ENCODE measurements around the gene SLC16A11. TPM values are rescaled to one million over a fixed set of nuclear protein-coding genes. Genes with fewer than 3 reads are reported as not detected.

SLC16A11 gene
- total and polyA plus RNA-seq, 9 of the 15 experiments (the other 6 are each of a cell fraction or from before 2014, with no cell fraction given), result not detected

DNA sequence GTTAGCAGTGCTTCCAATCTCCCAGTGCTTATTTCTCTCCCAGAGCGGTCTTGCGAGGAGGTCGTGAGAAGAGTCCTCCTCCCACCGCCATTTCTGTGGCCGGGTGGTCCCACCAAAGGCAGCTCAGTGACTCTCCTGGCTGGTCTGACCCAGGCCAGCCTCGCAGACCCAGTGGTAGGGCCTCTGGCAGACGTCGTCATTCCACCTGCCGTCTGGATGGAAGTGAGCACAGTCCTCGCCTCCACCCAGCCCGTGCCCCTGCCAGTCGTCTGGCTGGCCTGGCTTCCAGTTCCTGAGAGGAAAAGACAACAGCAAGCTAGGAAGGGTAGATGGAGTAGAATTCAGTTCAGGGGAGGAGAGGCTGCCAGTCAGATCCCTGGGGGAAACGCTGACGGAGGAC lies 31.0 kb upstream of the SLC16A11 start (continued):
- no peak for TF ChIP-seq POLR2A (conservative IDR thresholded peaks at IDR 0.05)
- TF ChIP-seq KDM2B (CRISPR knock-in tag; IDR thresholded peaks at IDR 0.05), result no peak
- TF ChIP-seq ETV1 (tag; conservative IDR thresholded peaks at IDR 0.05; ENCODE audit: low read depth), result no peak
- TF ChIP-seq CBFA2T2 (conservative IDR thresholded peaks at IDR 0.05), result no peak

DNA sequence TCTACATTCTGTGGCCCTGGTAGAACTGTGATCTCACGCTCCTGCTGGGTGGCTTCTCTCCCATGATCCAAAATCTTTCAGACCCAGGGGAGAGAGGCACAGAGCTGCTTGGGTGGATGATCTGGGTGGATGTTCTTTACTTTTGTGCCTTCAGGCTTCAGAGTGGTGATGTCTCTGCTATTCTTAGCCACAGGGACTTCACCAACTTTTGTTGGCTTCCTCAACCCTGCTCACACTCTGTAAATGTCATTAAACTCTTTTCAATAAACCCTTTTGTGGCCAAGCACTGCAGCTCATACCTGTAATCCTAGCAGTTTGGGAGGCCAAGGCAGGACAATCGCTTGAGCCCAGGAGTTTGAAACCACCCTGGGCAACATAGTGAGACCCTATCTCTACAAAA lies 28.5 kb upstream of the SLC16A11 start:
- no peak overlapping the region for H3K4me3 ChIP-seq
- no TSS peak for BruUV-seq (replicated peaks)
- peaks cover 0 to 35% of the 10 kb centered on the region in 2 experiments; a peak in 4 of 5 replicates for H3K27me3 ChIP-seq (ENCODE audit: control insufficient read depth in 2 of 2, insufficient read depth in 2 of 2, low read length in 2 of 2)
- WGBS (ENCODE audit: insufficient coverage, low coverage, missing lambda C conversion rate), result 0% methylated on average over 1 of the region's 2 CpGs
- H2AFZ ChIP-seq (ENCODE audit: low read depth, low read length), result no peak overlapping the region
- no peaks in the 10 kb centered on the region for H3K36me3 ChIP-seq (ENCODE audit: control insufficient read depth, insufficient read depth, low read length)
- no peak overlapping the region for H3K9ac ChIP-seq (ENCODE audit: insufficient read depth in 1 of 2, low read depth in 2 of 2, low read length in 2 of 2)
- ATAC-seq, result no peak
- CTCF ChIA-PET (ENCODE audit: low intra/inter-chr PET ratio), result no interaction called here
- no peak for DNase-seq (ENCODE audit: extremely low read depth in 1 of 4, low spot score in 3 of 4)
- H4K20me1 ChIP-seq (replicated peaks; ENCODE audit: control insufficient read depth, insufficient read depth, low read length), result no peaks in the 10 kb centered on the region
- POLR2A ChIA-PET, result interaction anchor here (0.6 kb wide), 1 partner anchor 395 kb away, joined by 3 read pairs; no protein-coding TSS in a partner anchor
- H3K9me1 ChIP-seq (ENCODE audit: control insufficient read depth, insufficient read depth, low read length), result no peaks in the 10 kb centered on the region
- TF ChIP-seq CCNT2 (IDR thresholded peaks at IDR 0.05; ENCODE audit: borderline replicate concordance, extremely low read depth, insufficient read length, low read depth, low read length) (no peak), GATAD2B (IDR thresholded peaks at IDR 0.05; ENCODE audit: borderline replicate concordance) (no peak), RBM15 (IDR thresholded peaks at IDR 0.05; ENCODE audit: insufficient read depth, low read length) (no peak), HLTF (IDR thresholded peaks at IDR 0.05) (no peak), GTF2A2 (tag; IDR thresholded peaks at IDR 0.05) (no peak), PRMT5 (CRISPR knock-in tag; IDR thresholded peaks at IDR 0.05) (no peak), GATA2 (CRISPR knock-in tag; IDR thresholded peaks at IDR 0.05) (no peak), BMI1 (IDR thresholded peaks at IDR 0.05; ENCODE audit: low read length) (no peak), RFX1 (IDR thresholded peaks at IDR 0.05) (no peak), TOE1 (IDR thresholded peaks at IDR 0.05; ENCODE audit: borderline replicate concordance) (no peak), TOE1 (CRISPR knock-in tag; IDR thresholded peaks at IDR 0.05; ENCODE audit: borderline replicate concordance, low read depth) (no peak), ZNF175 (CRISPR knock-in tag; IDR thresholded peaks at IDR 0.05; ENCODE audit: low read depth) (no peak), ZNF583 (CRISPR knock-in tag; IDR thresholded peaks at IDR 0.05) (no peak), PCBP2 (IDR thresholded peaks at IDR 0.05; ENCODE audit: low read depth, low read length, poor library complexity, severe bottlenecking) (no peak)
- TF ChIP-seq, protein P1, sequence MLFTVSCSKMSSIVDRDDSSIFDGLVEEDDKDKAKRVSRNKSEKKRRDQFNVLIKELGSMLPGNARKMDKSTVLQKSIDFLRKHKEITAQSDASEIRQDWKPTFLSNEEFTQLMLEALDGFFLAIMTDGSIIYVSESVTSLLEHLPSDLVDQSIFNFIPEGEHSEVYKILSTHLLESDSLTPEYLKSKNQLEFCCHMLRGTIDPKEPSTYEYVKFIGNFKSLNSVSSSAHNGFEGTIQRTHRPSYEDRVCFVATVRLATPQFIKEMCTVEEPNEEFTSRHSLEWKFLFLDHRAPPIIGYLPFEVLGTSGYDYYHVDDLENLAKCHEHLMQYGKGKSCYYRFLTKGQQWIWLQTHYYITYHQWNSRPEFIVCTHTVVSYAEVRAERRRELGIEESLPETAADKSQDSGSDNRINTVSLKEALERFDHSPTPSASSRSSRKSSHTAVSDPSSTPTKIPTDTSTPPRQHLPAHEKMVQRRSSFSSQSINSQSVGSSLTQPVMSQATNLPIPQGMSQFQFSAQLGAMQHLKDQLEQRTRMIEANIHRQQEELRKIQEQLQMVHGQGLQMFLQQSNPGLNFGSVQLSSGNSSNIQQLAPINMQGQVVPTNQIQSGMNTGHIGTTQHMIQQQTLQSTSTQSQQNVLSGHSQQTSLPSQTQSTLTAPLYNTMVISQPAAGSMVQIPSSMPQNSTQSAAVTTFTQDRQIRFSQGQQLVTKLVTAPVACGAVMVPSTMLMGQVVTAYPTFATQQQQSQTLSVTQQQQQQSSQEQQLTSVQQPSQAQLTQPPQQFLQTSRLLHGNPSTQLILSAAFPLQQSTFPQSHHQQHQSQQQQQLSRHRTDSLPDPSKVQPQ (CRISPR knock-in tag; IDR thresholded peaks at IDR 0.05; ENCODE audit: borderline replicate concordance), result no peak
- H3K27ac ChIP-seq (ENCODE audit: extremely low read depth, low read depth, low read length), result no peak overlapping the region
- no peak for FAIRE-seq
- H3K9me3 ChIP-seq (replicated peaks; ENCODE audit: control insufficient read depth, insufficient read depth, low read depth, low read length), result no peaks in the 10 kb centered on the region
- H3K4me2 ChIP-seq (ENCODE audit: insufficient read depth, low read length), result no peak overlapping the region
- intact Hi-C loops (cut with micrococcal nuclease) (no loop called here), in situ Hi-C loops (cut with MboI) (no loop called here)
- no peaks in the 10 kb centered on the region for H3K4me1 ChIP-seq (replicated peaks in 1 of 2; ENCODE audit: control insufficient read depth in 2 of 2, insufficient read depth in 2 of 2, low read length in 2 of 2)
- H3K79me2 ChIP-seq (ENCODE audit: control insufficient read depth, insufficient read depth, low read length), result no peaks in the 10 kb centered on the region
